HG03520 (cell line): ENCODE results near the gene PREX1.

Experiments
- ATAC-seq: cut with Tn5 transposase; IDR thresholded peaks from one replicate; pipeline ENCODE4 v1.9.1; 2021; ENCODE audit warnings: mild to moderate bottlenecking, moderate library complexity; ENCODE audit not compliant: unreplicated experiment

Gene PREX1

GRCh38 chr20:48597521-48598302, 230.1 kb downstream of the PREX1 start:
- no peak for ATAC-seq

- ATAC-seq: no peak
Observed at GRCh38 chr20:48596334-48596898, 231.4 kb downstream of the PREX1 start.

GRCh38 chr20:48595495-48596333, 232.1 kb downstream of the PREX1 start:
- no peak for ATAC-seq

GRCh38 chr20:48594533-48594932, 233.3 kb downstream of the PREX1 start:
- no peak for ATAC-seq

- no peak for ATAC-seq
Observed at GRCh38 chr20:48592107-48592940, 235.5 kb downstream of the PREX1 start.

GRCh38 chr20:48586730-48587129, 241.1 kb downstream of the PREX1 start:
- ATAC-seq: no peak

GRCh38 chr20:48585061-48585870, 242.5 kb downstream of the PREX1 start:
- ATAC-seq: no peak

GRCh38 chr20:48584391-48585060, 243.3 kb downstream of the PREX1 start:
- ATAC-seq: no peak

GRCh38 chr20:48583801-48584200, 244.0 kb downstream of the PREX1 start:
- ATAC-seq: no peak

GRCh38 chr20:48583171-48583570, 244.6 kb downstream of the PREX1 start:
- no peak for ATAC-seq

GRCh38 chr20:48582673-48582985, 245.2 kb downstream of the PREX1 start:
- no peak for ATAC-seq

- ATAC-seq: no peak
Observed at GRCh38 chr20:48581167-48581566, 246.6 kb downstream of the PREX1 start.

GRCh38 chr20:48578397-48579098, 249.3 kb downstream of the PREX1 start:
- no peak for ATAC-seq

- no peak for ATAC-seq
Observed at GRCh38 chr20:48577557-48577956, 250.2 kb downstream of the PREX1 start.

- no peak for ATAC-seq
Observed at GRCh38 chr20:48574383-48574782, 253.4 kb downstream of the PREX1 start.
